Activated naive CD4-positive, alpha-beta T cell treated with anti-CD3 and anti-CD28 coated beads, Interleukin-2, amount 50 U/mL, for 24 hours (primary cell): ENCODE measurements around the gene CRY2.

Source experiments
- H3K27ac Mint-ChIP-seq: one replicate; pipeline ENCODE4 v1.8.0; 2021; ENCODE audit warnings: mild to moderate bottlenecking, mixed read lengths
- H3K27me3 Mint-ChIP-seq: one replicate; pipeline ENCODE4 v1.8.0; 2021; ENCODE audit warnings: mixed read lengths
- H3K36me3 Mint-ChIP-seq: one replicate; pipeline ENCODE4 v1.8.0; 2021; ENCODE audit warnings: mixed read lengths
- H3K4me1 Mint-ChIP-seq: one replicate; pipeline ENCODE4 v1.8.0; 2021; ENCODE audit warnings: mixed read lengths
- H3K4me3 Mint-ChIP-seq: one replicate; pipeline ENCODE4 v1.8.0; 2021; ENCODE audit warnings: mild to moderate bottlenecking, mixed read lengths
- H3K9me3 Mint-ChIP-seq: one replicate; pipeline ENCODE4 v1.8.0; 2021; ENCODE audit warnings: mixed read lengths

CRY2 gene

GRCh38 chr11:45846974-45847910 lies at the start of gene CRY2:
TSS of gene CRY2 (plus strand) at chr11:45847475. CDS start at chr11:45847491, 16 bp downstream.
- no peaks in the 10 kb centered on the region for H3K27me3 Mint-ChIP-seq
- no peaks in the 10 kb centered on the region for H3K9me3 Mint-ChIP-seq
- peak within 1 kb of the TSS; percentile 85 for H3K27ac Mint-ChIP-seq
- peaks cover 71% of the 10 kb centered on the region for H3K4me1 Mint-ChIP-seq
- peak within 1 kb of the TSS; percentile 89 for H3K4me3 Mint-ChIP-seq
- H3K36me3 Mint-ChIP-seq: no peaks in the 10 kb centered on the region

GRCh38 chr11:45798793-45799441 lies 48.4 kb upstream of the CRY2 start:
- H3K9me3 Mint-ChIP-seq: no peaks in the 10 kb centered on the region
- H3K27me3 Mint-ChIP-seq: no peaks in the 10 kb centered on the region
- no peaks in the 10 kb centered on the region for H3K4me1 Mint-ChIP-seq
- no peak overlapping the region for H3K4me3 Mint-ChIP-seq
- H3K27ac Mint-ChIP-seq: no peak overlapping the region
- H3K36me3 Mint-ChIP-seq: no peaks in the 10 kb centered on the region

GRCh38 chr11:45799562-45799961 lies 47.7 kb upstream of the CRY2 start:
- no peaks in the 10 kb centered on the region for H3K27me3 Mint-ChIP-seq
- H3K9me3 Mint-ChIP-seq: no peaks in the 10 kb centered on the region
- no peaks in the 10 kb centered on the region for H3K36me3 Mint-ChIP-seq
- no peak overlapping the region for H3K4me3 Mint-ChIP-seq
- no peaks in the 10 kb centered on the region for H3K4me1 Mint-ChIP-seq
- no peak overlapping the region for H3K27ac Mint-ChIP-seq

GRCh38 chr11:45800261-45800660 lies 47.0 kb upstream of the CRY2 start:
- no peak overlapping the region for H3K4me3 Mint-ChIP-seq
- H3K27ac Mint-ChIP-seq: no peak overlapping the region
- H3K4me1 Mint-ChIP-seq: no peaks in the 10 kb centered on the region
- H3K36me3 Mint-ChIP-seq: no peaks in the 10 kb centered on the region
- no peaks in the 10 kb centered on the region for H3K9me3 Mint-ChIP-seq
- H3K27me3 Mint-ChIP-seq: no peaks in the 10 kb centered on the region

GRCh38 chr11:45801723-45802315 lies 45.5 kb upstream of the CRY2 start:
- Mint-ChIP-seq H3K4me1 (peaks cover 9% of the 10 kb centered on the region), H3K36me3 (no peaks in the 10 kb centered on the region), H3K4me3 (no peak overlapping the region), H3K27ac (no peak overlapping the region), H3K9me3 (no peaks in the 10 kb centered on the region), H3K27me3 (no peaks in the 10 kb centered on the region)

- Mint-ChIP-seq H3K27ac (no peak overlapping the region), H3K4me1 (peaks cover 18% of the 10 kb centered on the region), H3K9me3 (no peaks in the 10 kb centered on the region), H3K36me3 (no peaks in the 10 kb centered on the region), H3K27me3 (no peaks in the 10 kb centered on the region), H3K4me3 (peak overlapping the region; percentile 32)
Measured at GRCh38 chr11:45802531-45803317, 44.6 kb upstream of the CRY2 start.

- Mint-ChIP-seq H3K27me3 (no peaks in the 10 kb centered on the region), H3K27ac (peak overlapping the region; percentile 59), H3K4me1 (peaks cover 30% of the 10 kb centered on the region), H3K4me3 (peak overlapping the region; percentile 90), H3K36me3 (peaks cover 2% of the 10 kb centered on the region), H3K9me3 (no peaks in the 10 kb centered on the region)
Measured at GRCh38 chr11:45803971-45804760, 43.1 kb upstream of the CRY2 start.

GRCh38 chr11:45804761-45805304 lies 42.4 kb upstream of the CRY2 start, which contains the start of gene SLC35C1:
TSS of gene SLC35C1 (plus strand) at chr11:45805149. CDS start at chr11:45805802, 653 bp downstream.
- Mint-ChIP-seq H3K4me3 (peak within 1 kb of the TSS; percentile 90), H3K4me1 (peaks cover 36% of the 10 kb centered on the region), H3K27ac (peak within 1 kb of the TSS; percentile 84), H3K27me3 (no peaks in the 10 kb centered on the region), H3K36me3 (peaks cover 2% of the 10 kb centered on the region), H3K9me3 (no peaks in the 10 kb centered on the region)

- Mint-ChIP-seq H3K36me3 (peaks cover 2% of the 10 kb centered on the region), H3K9me3 (no peaks in the 10 kb centered on the region), H3K27me3 (no peaks in the 10 kb centered on the region), H3K4me1 (peaks cover 41% of the 10 kb centered on the region), H3K27ac (peak overlapping the region; percentile 84), H3K4me3 (peak overlapping the region; percentile 90)
Measured at GRCh38 chr11:45805305-45806071, 41.8 kb upstream of the CRY2 start.

GRCh38 chr11:45806072-45806933 lies 41.0 kb upstream of the CRY2 start:
- Mint-ChIP-seq H3K9me3 (no peaks in the 10 kb centered on the region), H3K4me1 (peaks cover 41% of the 10 kb centered on the region), H3K27ac (peak overlapping the region; percentile 81), H3K27me3 (no peaks in the 10 kb centered on the region), H3K4me3 (peak overlapping the region; percentile 90), H3K36me3 (peaks cover 2% of the 10 kb centered on the region)

GRCh38 chr11:45806937-45807791 lies 40.1 kb upstream of the CRY2 start:
- H3K4me1 Mint-ChIP-seq: peaks cover 41% of the 10 kb centered on the region
- no peaks in the 10 kb centered on the region for H3K27me3 Mint-ChIP-seq
- peak overlapping the region; percentile 90 for H3K4me3 Mint-ChIP-seq
- peak overlapping the region; percentile 65 for H3K27ac Mint-ChIP-seq
- H3K9me3 Mint-ChIP-seq: no peaks in the 10 kb centered on the region
- H3K36me3 Mint-ChIP-seq: peaks cover 2% of the 10 kb centered on the region

GRCh38 chr11:45807792-45808238 lies 39.5 kb upstream of the CRY2 start:
- no peaks in the 10 kb centered on the region for H3K9me3 Mint-ChIP-seq
- H3K36me3 Mint-ChIP-seq: peaks cover 2% of the 10 kb centered on the region
- no peaks in the 10 kb centered on the region for H3K27me3 Mint-ChIP-seq
- peak overlapping the region; percentile 65 for H3K27ac Mint-ChIP-seq
- peak overlapping the region; percentile 33 for H3K4me3 Mint-ChIP-seq
- H3K4me1 Mint-ChIP-seq: peaks cover 41% of the 10 kb centered on the region
